Activated T-cell treated with anti-CD3 and anti-CD28 coated beads for 4 hours (primary cell): Measurements from ENCODE around the gene IGSF9.

Experiments
- DNase-seq: peaks from one replicate; pipeline ENCODE4 v3.0.0-alpha.2; 2020

The IGSF9 gene

GRCh38 chr1:159931101-159931794 lies 14.2 kb downstream of the IGSF9 start:
- no peak for DNase-seq

GRCh38 chr1:159930634-159931033 lies 14.8 kb downstream of the IGSF9 start:
- no peak for DNase-seq

DNA sequence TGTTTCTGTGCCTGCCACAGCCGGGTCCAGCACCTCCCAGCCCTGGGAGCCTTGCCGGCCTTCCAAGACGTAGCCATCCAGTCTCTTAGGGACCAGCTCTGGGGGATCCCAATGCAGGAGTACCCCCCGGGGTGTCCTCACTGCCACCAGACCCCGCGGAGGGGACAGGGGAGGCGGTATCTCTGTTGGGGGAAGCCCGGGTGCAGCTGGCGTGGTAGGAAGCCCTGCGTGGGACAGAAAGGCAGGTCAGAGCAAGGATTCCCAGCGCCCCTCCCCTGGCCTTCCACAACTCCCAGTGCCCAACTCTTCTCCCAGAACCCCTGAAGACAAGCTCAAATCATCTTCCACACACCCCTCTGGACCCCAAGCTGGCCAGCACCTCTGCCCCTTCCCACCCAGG lies 15.2 kb downstream of the IGSF9 start:
- DNase-seq = no peak

GRCh38 chr1:159929155-159930051 lies 16.0 kb downstream of the IGSF9 start:
- DNase-seq = no peak

DNA sequence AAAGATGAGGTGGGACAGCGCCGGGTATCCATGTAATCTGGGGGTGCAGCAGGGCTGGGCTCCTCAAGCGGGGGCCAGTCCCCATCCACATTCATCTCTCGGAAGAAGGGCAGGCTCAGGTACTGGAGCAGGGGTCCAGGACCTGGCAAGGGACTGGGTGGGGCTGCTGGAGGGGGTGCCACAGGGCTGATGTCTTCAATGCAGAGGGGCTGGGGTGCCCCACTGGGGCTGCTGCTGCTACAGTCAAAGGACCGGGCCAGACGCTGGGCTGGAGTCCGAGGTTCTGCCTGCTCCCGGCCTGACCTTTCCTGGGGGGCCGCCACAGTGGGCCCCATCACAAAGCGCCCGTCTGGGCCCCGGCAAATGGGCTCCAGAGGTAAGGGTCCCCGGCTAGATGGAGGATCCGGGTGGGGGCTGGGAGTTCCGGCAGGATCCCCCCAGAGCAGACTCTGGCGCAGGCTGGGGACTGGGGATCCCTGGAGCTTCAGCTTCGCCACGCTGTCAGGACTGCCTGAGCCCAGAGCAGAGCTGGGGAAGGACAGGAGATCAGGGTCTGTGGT lies 16.8 kb downstream of the IGSF9 start:
- DNase-seq = no peak

GRCh38 chr1:159927849-159928431 lies 17.5 kb downstream of the IGSF9 start:
- DNase-seq = no peak

DNA sequence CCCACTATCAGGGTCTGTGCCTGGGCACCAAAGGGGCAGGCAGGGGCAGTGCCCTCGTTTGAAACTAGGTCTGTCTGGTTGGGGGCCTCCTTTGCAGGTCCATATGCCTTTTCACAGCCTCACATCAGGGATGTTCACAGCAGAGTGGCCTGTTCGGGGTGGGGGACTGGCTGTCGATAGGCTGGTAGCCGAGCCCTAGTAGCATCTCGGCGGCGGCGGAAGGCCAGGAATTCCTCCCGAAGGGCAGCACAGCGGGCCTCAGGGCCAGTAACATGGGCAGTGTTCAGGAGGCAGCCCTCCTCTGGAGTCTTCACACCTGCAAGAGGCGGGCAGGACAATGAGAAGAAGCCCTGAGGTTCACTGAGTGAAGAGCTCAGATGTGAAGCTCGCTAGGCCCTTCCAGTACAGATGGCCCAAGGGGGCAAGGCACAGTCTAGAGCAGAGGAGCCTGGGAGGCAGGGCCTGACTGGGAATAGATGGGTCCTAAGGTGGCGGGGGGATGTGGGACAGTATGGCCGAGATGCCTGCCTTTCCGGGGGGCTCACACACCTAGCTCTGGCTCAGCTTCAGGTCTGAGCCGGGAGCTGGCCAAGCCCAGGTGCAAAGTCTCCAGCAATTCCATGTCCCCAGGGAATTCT lies 18.1 kb downstream of the IGSF9 start:
- no peak for DNase-seq

DNA sequence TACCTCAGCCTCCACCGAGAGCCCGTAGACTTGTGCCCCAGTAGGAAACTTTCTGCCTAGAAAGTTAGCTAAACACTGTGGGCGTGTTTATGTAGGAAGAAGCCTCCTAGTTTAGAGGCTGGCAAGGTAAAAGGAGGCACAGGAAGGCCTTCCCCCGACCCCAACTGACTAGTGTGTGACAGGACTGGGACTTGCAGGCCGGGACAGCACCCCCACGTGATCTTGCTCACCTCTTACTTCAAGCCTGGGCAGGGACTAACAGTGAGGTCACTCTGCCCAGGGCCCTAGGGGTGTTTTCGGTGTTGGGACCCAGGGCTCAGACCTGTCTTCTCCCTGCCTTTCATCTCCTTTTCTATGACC lies 19.7 kb downstream of the IGSF9 start:
- no peak for DNase-seq

- DNase-seq = peak; percentile 84
Observed at GRCh38 chr1:159924791-159925718, 20.4 kb downstream of the IGSF9 start, which contains the start of gene TAGLN2. Gene TAGLN2, minus strand, starts transcription at chr1:159925507. Its CDS starts 4,998 bp downstream, at chr1:159920509.

DNA sequence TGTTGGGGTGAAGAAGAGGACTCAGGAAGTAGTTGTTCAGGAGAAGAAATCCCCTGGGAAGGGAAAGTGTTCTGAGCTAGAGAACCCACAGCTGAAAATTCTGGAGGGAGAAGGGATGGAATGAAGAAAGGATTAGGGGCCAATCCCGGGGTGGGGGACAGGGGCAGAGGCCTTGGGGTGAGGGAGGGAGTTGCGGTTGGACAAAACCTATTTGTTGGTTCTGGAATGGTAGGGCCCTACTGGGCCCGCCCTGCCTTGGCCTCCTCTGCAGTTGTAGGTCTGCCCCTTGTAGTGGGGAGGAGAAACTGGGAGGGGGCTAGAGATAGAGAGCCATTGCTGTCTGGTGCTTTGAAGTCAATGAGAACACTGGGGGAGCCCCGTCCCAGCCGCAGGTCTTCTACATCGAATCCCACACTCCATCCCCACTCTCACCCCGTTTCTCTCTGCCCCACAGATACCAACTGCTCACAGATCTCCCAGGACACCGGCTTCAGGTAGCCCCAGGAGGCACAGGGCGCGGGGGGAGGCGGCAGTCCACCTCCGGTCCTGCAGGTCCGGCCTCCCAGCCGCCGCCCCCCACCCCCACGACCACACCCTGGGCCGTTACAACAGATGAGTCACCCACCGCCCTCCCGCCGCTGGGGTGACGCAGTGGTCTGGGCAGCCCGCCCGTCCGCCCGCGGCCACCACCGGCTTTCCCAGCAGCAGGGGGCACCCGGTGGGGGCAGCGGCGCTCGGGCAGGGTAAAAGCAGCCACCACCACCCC lies 21.2 kb downstream of the IGSF9 start:
- peak; percentile 25 for DNase-seq

- DNase-seq = peak; percentile 69
Observed at GRCh38 chr1:159923203-159924024, 22.0 kb downstream of the IGSF9 start.

DNA sequence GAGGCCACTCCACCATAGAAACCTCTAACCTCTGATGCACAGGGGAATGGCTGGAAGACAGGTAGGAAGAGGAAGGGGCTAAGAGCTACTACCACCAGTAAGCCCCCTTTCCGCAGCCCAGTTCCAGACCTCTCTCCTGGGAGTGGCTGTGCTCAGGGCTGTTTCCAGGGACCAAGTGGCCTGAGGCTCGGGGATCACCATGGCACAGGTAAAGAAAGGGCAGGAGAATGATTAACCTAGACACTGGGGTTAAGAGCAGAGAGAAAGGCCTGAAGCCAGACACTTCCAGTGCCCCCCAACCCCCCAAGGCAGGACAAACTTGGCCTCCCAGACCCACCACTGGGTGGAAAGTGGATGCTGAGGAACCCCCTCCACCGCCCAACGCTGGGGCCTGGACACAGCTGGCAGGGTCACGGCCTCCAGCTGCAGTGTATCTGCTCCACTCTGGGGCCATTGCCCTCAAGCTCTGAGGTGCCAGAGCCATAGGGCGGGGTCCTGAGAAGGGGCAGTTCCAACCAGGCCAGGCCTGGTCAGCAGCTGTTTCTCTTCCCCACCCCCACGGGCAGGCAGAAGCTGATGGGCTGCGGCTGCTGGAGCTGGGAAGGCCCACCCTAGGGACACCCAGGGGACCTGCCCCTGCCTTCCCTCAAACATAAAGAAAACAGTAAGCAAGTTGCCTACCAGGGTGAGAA lies 22.8 kb downstream of the IGSF9 start:
- no peak for DNase-seq

- DNase-seq = no peak
Observed at GRCh38 chr1:159921700-159922504, 23.5 kb downstream of the IGSF9 start.

DNA sequence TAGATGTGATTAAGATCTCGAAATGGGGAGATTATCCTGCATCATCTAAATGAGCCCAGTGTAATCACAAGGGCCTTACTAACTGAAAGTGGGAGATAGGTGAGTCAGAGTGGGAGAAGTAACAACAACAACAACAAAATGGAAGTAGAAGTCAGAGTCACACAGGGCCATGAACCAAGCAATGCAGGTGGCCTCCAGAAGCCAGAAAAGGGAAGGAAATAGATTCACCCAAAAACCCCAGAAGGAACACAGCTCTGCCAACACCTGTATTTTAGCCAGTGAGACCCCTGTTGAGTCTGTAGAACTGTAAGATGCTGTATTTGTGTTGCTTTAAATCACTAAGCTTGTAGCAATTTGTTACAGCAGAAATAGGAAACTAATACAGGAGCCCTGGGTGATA lies 24.2 kb downstream of the IGSF9 start:
- DNase-seq = no peak

DNA sequence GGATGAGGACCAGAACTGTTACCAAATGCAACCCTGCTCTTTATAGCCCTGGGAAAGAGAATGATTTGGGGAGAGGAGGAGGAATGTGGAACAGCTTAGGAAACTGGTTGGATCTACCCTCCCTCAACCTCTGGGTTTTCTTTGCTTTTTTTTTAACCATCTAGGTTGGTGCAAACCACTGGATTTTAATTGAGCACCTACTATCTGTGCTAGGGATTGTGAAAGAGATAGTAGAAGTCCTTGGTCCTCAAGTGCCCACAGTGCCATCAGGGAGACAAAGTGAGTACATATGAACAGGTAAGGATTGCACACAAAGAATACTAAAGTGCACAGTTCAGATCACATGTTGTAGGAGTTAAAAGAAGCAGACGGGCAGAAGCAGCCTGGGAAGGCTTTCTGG lies 24.8 kb downstream of the IGSF9 start:
- no peak for DNase-seq

- no peak for DNase-seq
Observed at GRCh38 chr1:159920202-159920601, 25.2 kb downstream of the IGSF9 start.

DNA sequence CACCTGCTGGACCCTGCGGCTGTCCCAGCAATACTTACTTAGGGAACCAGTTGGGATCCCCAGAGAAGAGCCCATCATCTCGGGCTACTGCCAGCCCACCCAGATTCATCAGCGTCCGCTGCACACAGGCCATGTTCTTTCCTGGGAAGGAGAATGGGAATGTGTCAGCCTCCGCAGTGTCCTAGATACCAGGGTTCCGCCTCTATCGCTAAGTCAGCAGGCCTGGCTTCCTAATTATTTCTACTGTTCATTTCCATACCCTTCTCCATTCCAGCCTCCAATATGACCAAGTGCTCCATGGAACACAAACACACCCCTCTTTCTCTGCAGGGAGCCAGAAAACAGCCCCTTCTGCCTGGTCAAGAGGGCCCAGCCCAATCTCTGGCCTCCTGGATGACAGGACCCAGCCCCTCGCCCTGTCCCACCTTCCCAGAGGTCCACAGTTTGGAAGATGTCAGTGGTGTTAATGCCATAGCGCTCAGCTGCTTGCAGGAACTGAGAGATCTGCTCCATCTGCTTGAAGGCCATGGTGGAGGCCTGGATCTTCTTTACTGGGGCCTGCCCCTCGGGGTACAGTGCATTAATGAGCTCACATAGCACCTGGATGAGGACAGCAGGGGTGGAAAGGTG lies 26.1 kb downstream of the IGSF9 start:
- no peak for DNase-seq
